Measurements from ENCODE around the gene GMNC. TPM values are rescaled to one million over a fixed set of nuclear protein-coding genes. Genes with fewer than 3 reads are reported as not detected.

Gene GMNC
- total RNA-seq, 2 experiments from 2014 or later: not detected

DNA sequence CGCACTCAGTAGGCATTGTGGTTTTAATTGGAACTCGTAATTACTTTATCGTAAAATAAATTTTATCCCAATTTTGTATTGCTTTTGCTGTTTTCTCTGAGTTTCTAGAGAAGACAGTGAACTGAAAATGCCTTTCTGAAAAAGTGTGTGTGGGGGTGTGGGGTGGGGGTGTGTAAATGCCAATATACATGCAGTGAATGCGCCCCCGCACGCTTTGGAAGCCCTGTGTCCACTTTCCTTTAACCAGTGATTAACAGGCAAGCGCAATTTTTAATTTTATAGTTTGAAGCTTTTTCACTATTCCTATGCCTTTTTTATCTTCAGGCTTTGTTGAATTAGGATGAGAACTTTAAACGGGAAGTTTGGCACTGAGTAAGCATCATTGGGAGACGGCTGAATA, 47.4 kb upstream of the GMNC start:
- no peak overlapping the region for H3K4me3 ChIP-seq (ENCODE audit: low read depth, low read length, poor library complexity, severe bottlenecking)
- no peaks in the 10 kb centered on the region for H3K4me1 ChIP-seq (ENCODE audit: insufficient read depth, low read length, poor library complexity, severe bottlenecking)
- DNase-seq (ENCODE audit: low spot score): no peak
- CTCF ChIA-PET (ENCODE audit: unreplicated experiment): no interaction called here
- H3K9me3 ChIP-seq (ENCODE audit: low read length): no peaks in the 10 kb centered on the region
- TF ChIP-seq CTCF (conservative IDR thresholded peaks at IDR 0.05; ENCODE audit: low read length): no peak
- no peak for TF ChIP-seq EZH2phosphoT487 (IDR thresholded peaks at IDR 0.05; ENCODE audit: borderline replicate concordance, low read depth, low read length)
- POLR2A ChIA-PET: no interaction called here
- H3K27ac ChIP-seq (ENCODE audit: low read depth, low read length, poor library complexity, severe bottlenecking): no peak overlapping the region
- no peaks in the 10 kb centered on the region for H4K20me1 ChIP-seq (ENCODE audit: insufficient read depth, low read length)
- no TSS peak for BruUV-seq (replicated peaks)
- H3K9me2 ChIP-seq (ENCODE audit: insufficient read depth, low read length): no peaks in the 10 kb centered on the region
- H2AFZ ChIP-seq (ENCODE audit: low read length): no peak overlapping the region
- intact Hi-C loops (cut with micrococcal nuclease; ENCODE audit: unreplicated experiment): no loop called here
- H3K36me3 ChIP-seq (ENCODE audit: insufficient read depth, low read length): no peaks in the 10 kb centered on the region
- no peak overlapping the region for H3K4me2 ChIP-seq (ENCODE audit: low read length)
- H3K79me2 ChIP-seq (ENCODE audit: insufficient read depth, low read depth, low read length): no peaks in the 10 kb centered on the region

DNA sequence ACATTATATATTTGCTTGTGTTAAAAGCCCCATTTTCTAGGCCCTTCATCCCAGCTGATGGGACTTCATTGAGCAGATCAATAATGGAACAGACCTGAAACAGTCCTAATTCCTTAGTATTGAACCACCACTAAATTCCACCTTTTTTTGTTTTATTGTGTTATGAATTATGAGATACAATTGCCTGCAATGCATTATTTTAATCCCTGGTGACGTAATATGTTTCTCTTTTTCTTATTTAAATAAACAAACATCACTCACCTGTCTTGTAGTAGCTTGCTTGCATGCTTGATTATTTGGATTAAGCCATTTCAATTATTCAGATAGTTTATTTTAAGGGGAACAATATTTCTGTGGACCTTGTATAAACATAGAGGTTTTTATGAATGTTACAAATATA, 40.7 kb upstream of the GMNC start:
- no peak for DNase-seq (ENCODE audit: low spot score)
- POLR2A ChIA-PET: interaction anchor here (0.7 kb wide), 1 partner anchor 311 kb away, joined by 3 read pairs; no protein-coding TSS in a partner anchor
- BruUV-seq (replicated peaks): no TSS peak

GRCh38 chr3:190902292-190902691, 39.8 kb upstream of the GMNC start:
- no TSS peak for BruUV-seq (replicated peaks)
- Histone ChIP-seq H3K4me2 (ENCODE audit: low read length) (no peak overlapping the region), H3K36me3 (ENCODE audit: insufficient read depth, low read length) (no peaks in the 10 kb centered on the region), H3K9me3 (ENCODE audit: low read length) (no peaks in the 10 kb centered on the region), H3K27ac (ENCODE audit: low read depth, low read length, poor library complexity, severe bottlenecking) (no peak overlapping the region), H3K79me2 (ENCODE audit: insufficient read depth, low read depth, low read length) (no peaks in the 10 kb centered on the region), H3K9me2 (ENCODE audit: insufficient read depth, low read length) (no peaks in the 10 kb centered on the region), H4K20me1 (ENCODE audit: insufficient read depth, low read length) (no peaks in the 10 kb centered on the region), H2AFZ (ENCODE audit: low read length) (no peak overlapping the region), H3K4me1 (ENCODE audit: insufficient read depth, low read length, poor library complexity, severe bottlenecking) (no peaks in the 10 kb centered on the region), H3K4me3 (ENCODE audit: low read depth, low read length, poor library complexity, severe bottlenecking) (no peak overlapping the region)
- intact Hi-C loops (cut with micrococcal nuclease; ENCODE audit: unreplicated experiment): no loop called here
- DNase-seq (ENCODE audit: low spot score): no peak
- CTCF ChIA-PET (ENCODE audit: unreplicated experiment): no interaction called here
- POLR2A ChIA-PET: no interaction called here
- TF ChIP-seq EZH2phosphoT487 (IDR thresholded peaks at IDR 0.05; ENCODE audit: borderline replicate concordance, low read depth, low read length): no peak
- no peak for TF ChIP-seq CTCF (conservative IDR thresholded peaks at IDR 0.05; ENCODE audit: low read length)

More for the DNA sequence above, 40.7 kb upstream of the GMNC start:
- H3K27ac ChIP-seq (ENCODE audit: low read depth, low read length, poor library complexity, severe bottlenecking): no peak overlapping the region
- no peaks in the 10 kb centered on the region for H3K4me1 ChIP-seq (ENCODE audit: insufficient read depth, low read length, poor library complexity, severe bottlenecking)
- no peaks in the 10 kb centered on the region for H4K20me1 ChIP-seq (ENCODE audit: insufficient read depth, low read length)
- no peak overlapping the region for H3K4me3 ChIP-seq (ENCODE audit: low read depth, low read length, poor library complexity, severe bottlenecking)
- H2AFZ ChIP-seq (ENCODE audit: low read length): no peak overlapping the region
- no peaks in the 10 kb centered on the region for H3K9me3 ChIP-seq (ENCODE audit: low read length)
- TF ChIP-seq CTCF (conservative IDR thresholded peaks at IDR 0.05; ENCODE audit: low read length): no peak
- TF ChIP-seq EZH2phosphoT487 (IDR thresholded peaks at IDR 0.05; ENCODE audit: borderline replicate concordance, low read depth, low read length): no peak
- intact Hi-C loops (cut with micrococcal nuclease; ENCODE audit: unreplicated experiment): no loop called here
- H3K4me2 ChIP-seq (ENCODE audit: low read length): no peak overlapping the region
- CTCF ChIA-PET (ENCODE audit: unreplicated experiment): no interaction called here
- H3K9me2 ChIP-seq (ENCODE audit: insufficient read depth, low read length): no peaks in the 10 kb centered on the region
- H3K79me2 ChIP-seq (ENCODE audit: insufficient read depth, low read depth, low read length): no peaks in the 10 kb centered on the region
- H3K36me3 ChIP-seq (ENCODE audit: insufficient read depth, low read length): no peaks in the 10 kb centered on the region
